ENCODE measurements around the gene RALGPS1. TPM values are rescaled to one million over a fixed set of nuclear protein-coding genes. Genes with fewer than 3 reads are reported as not detected.

The RALGPS1 gene
- total and polyA plus RNA-seq, 2 of the 8 experiments (the other 6 are each of a cell fraction or from before 2014, with no cell fraction given), result 20.0 to 23.5 TPM

- TF ChIP-seq CTCF (IDR thresholded peaks at IDR 0.05; ENCODE audit: control extremely low read depth in 1 of 3, insufficient read depth in 1 of 3, low read depth in 1 of 3, low read length in 3 of 3), result no peak
- TF ChIP-seq CREB1 (IDR thresholded peaks at IDR 0.05), result no peak
- no peak for TF ChIP-seq SIX5 (IDR thresholded peaks at IDR 0.05; ENCODE audit: low read depth, low read length)
- TF ChIP-seq, protein P1, sequence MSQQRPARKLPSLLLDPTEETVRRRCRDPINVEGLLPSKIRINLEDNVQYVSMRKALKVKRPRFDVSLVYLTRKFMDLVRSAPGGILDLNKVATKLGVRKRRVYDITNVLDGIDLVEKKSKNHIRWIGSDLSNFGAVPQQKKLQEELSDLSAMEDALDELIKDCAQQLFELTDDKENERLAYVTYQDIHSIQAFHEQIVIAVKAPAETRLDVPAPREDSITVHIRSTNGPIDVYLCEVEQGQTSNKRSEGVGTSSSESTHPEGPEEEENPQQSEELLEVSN (IDR thresholded peaks at IDR 0.05), result no peak
- no peak for TF ChIP-seq BACH1 (IDR thresholded peaks at IDR 0.05; ENCODE audit: low read length)
- no peak for TF ChIP-seq ASH2L (IDR thresholded peaks at IDR 0.05; ENCODE audit: low read length)
- TF ChIP-seq GTF2F1 (IDR thresholded peaks at IDR 0.05; ENCODE audit: borderline replicate concordance, low read depth, low read length), result no peak
These were observed 117.7 kb downstream of the RALGPS1 start (continued) for GRCh38 chr9:127032256-127032655.

All from H1 (cell line).